ENCODE measurements around the gene BCL11A.

BCL11A gene

GRCh38 chr2:60488291-60488690, 65.2 kb downstream of the BCL11A start:
- H3K9me3 ChIP-seq (ENCODE audit: control insufficient read depth, insufficient read depth, low read length): no peaks in the 10 kb centered on the region
- no peak overlapping the region for H3K27ac ChIP-seq (ENCODE audit: low read depth, low read length)
- H3K4me2 ChIP-seq (ENCODE audit: low read length): no peak overlapping the region
- H3K27me3 ChIP-seq (ENCODE audit: control insufficient read depth, low read length): no peaks in the 10 kb centered on the region
- H3K79me2 ChIP-seq (ENCODE audit: control insufficient read depth, low read length): peaks cover 100% of the 10 kb centered on the region
- H3F3A ChIP-seq (ENCODE audit: control insufficient read depth, insufficient read depth): peaks cover 41% of the 10 kb centered on the region
- peaks cover 100% of the 10 kb centered on the region for H3K4me1 ChIP-seq (ENCODE audit: control insufficient read depth, low read length)
- H3K4me3 ChIP-seq (ENCODE audit: low read length): no peak overlapping the region
- H3K9me2 ChIP-seq (replicated peaks; ENCODE audit: control insufficient read depth, low read length): no peaks in the 10 kb centered on the region
- TF ChIP-seq EZH2phosphoT487 (IDR thresholded peaks at IDR 0.05; ENCODE audit: borderline replicate concordance, low read length): no peak
- TF ChIP-seq, protein P1, sequence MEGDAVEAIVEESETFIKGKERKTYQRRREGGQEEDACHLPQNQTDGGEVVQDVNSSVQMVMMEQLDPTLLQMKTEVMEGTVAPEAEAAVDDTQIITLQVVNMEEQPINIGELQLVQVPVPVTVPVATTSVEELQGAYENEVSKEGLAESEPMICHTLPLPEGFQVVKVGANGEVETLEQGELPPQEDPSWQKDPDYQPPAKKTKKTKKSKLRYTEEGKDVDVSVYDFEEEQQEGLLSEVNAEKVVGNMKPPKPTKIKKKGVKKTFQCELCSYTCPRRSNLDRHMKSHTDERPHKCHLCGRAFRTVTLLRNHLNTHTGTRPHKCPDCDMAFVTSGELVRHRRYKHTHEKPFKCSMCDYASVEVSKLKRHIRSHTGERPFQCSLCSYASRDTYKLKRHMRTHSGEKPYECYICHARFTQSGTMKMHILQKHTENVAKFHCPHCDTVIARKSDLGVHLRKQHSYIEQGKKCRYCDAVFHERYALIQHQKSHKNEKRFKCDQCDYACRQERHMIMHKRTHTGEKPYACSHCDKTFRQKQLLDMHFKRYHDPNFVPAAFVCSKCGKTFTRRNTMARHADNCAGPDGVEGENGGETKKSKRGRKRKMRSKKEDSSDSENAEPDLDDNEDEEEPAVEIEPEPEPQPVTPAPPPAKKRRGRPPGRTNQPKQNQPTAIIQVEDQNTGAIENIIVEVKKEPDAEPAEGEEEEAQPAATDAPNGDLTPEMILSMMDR (IDR thresholded peaks at IDR 0.05; ENCODE audit: low read depth, low read length, poor library complexity, severe bottlenecking): no peak
- peaks cover 28% of the 10 kb centered on the region for H4K20me1 ChIP-seq (ENCODE audit: control insufficient read depth, insufficient read depth, low read depth, low read length)
- H3K36me3 ChIP-seq (ENCODE audit: control insufficient read depth, low read length): peaks cover 96% of the 10 kb centered on the region

- peaks cover 100% of the 10 kb centered on the region for H3K79me2 ChIP-seq (ENCODE audit: control insufficient read depth, low read length)
- H3K4me3 ChIP-seq (ENCODE audit: low read length): no peak overlapping the region
- H3K4me1 ChIP-seq (ENCODE audit: control insufficient read depth, low read length): peaks cover 100% of the 10 kb centered on the region
- no peaks in the 10 kb centered on the region for H3K27me3 ChIP-seq (ENCODE audit: control insufficient read depth, low read length)
- H3K4me2 ChIP-seq (ENCODE audit: low read length): no peak overlapping the region; the same call in 1 of the 2 replicates
- no peaks in the 10 kb centered on the region for H3K9me3 ChIP-seq (ENCODE audit: control insufficient read depth, insufficient read depth, low read length)
- peaks cover 97% of the 10 kb centered on the region for H3K36me3 ChIP-seq (ENCODE audit: control insufficient read depth, low read length)
- H3K9me2 ChIP-seq (replicated peaks; ENCODE audit: control insufficient read depth, low read length): no peaks in the 10 kb centered on the region
- no peak for TF ChIP-seq EZH2phosphoT487 (IDR thresholded peaks at IDR 0.05; ENCODE audit: borderline replicate concordance, low read length)
- TF ChIP-seq, protein P1 (IDR thresholded peaks at IDR 0.05; ENCODE audit: low read depth, low read length, poor library complexity, severe bottlenecking): no peak
- no peak overlapping the region for H3K27ac ChIP-seq (ENCODE audit: low read depth, low read length)
- H3F3A ChIP-seq (ENCODE audit: control insufficient read depth, insufficient read depth): peaks cover 41% of the 10 kb centered on the region
- H4K20me1 ChIP-seq (ENCODE audit: control insufficient read depth, insufficient read depth, low read depth, low read length): peaks cover 35% of the 10 kb centered on the region
These were observed 66.3 kb downstream of the BCL11A start for GRCh38 chr2:60487174-60487573.

GRCh38 chr2:60486551-60486950, 66.9 kb downstream of the BCL11A start:
- H3K4me2 ChIP-seq (ENCODE audit: low read length): peak overlapping the region; percentile 54
- H3K36me3 ChIP-seq (ENCODE audit: control insufficient read depth, low read length): peaks cover 97% of the 10 kb centered on the region
- H3K9me3 ChIP-seq (ENCODE audit: control insufficient read depth, insufficient read depth, low read length): no peaks in the 10 kb centered on the region
- peaks cover 100% of the 10 kb centered on the region for H3K4me1 ChIP-seq (ENCODE audit: control insufficient read depth, low read length)
- peaks cover 34% of the 10 kb centered on the region for H4K20me1 ChIP-seq (ENCODE audit: control insufficient read depth, insufficient read depth, low read depth, low read length)
- no peaks in the 10 kb centered on the region for H3K27me3 ChIP-seq (ENCODE audit: control insufficient read depth, low read length)
- no peak for TF ChIP-seq EZH2phosphoT487 (IDR thresholded peaks at IDR 0.05; ENCODE audit: borderline replicate concordance, low read length)
- TF ChIP-seq, protein P1 (IDR thresholded peaks at IDR 0.05; ENCODE audit: low read depth, low read length, poor library complexity, severe bottlenecking): no peak
- H3K27ac ChIP-seq (ENCODE audit: low read depth, low read length): peak overlapping the region; percentile 64
- H3K79me2 ChIP-seq (ENCODE audit: control insufficient read depth, low read length): peaks cover 100% of the 10 kb centered on the region
- no peaks in the 10 kb centered on the region for H3K9me2 ChIP-seq (replicated peaks; ENCODE audit: control insufficient read depth, low read length)
- H3K4me3 ChIP-seq (ENCODE audit: low read length): peak overlapping the region; percentile 11
- H3F3A ChIP-seq (ENCODE audit: control insufficient read depth, insufficient read depth): peaks cover 41% of the 10 kb centered on the region

Data from DOHH2 (cell line).